Fibroblast of lung (primary cell): ENCODE results near the gene ZNF366. TPM values are rescaled to one million over a fixed set of nuclear protein-coding genes. Genes with fewer than 3 reads are reported as not detected.
A peak's percentile ranks its signal among the peaks of the same experiment; 100 is the strongest.

ENCODE experiments used
- DNase-seq, 2 donors: peaks; one replicate each; pipeline versions ENCODE4 v3.0.0 to v3.0.0-alpha.2; 2010; ENCODE audit warnings: low read depth in 2 of 2
- H2AFZ ChIP-seq: 2 replicates; pipeline ENCODE4 v1.5.1; 2012; ENCODE audit warnings: low read length, control low read depth, inconsistent platforms
- H3K27ac ChIP-seq: 2 replicates; pipeline ENCODE4 v1.5.1; 2011; ENCODE audit warnings: low read length, control low read depth; ENCODE audit not compliant: insufficient read depth
- H3K27me3 ChIP-seq: 2 replicates; pipeline ENCODE4 v1.5.1; 2011; ENCODE audit warnings: mild to moderate bottlenecking, low read length; ENCODE audit not compliant: control insufficient read depth, insufficient read depth
- H3K36me3 ChIP-seq: 2 replicates; pipeline ENCODE4 v1.5.1; 2011; ENCODE audit warnings: low read length; ENCODE audit not compliant: control insufficient read depth, insufficient read depth
- H3K4me1 ChIP-seq: 2 replicates; pipeline ENCODE4 v1.5.1; 2011; ENCODE audit warnings: low read length; ENCODE audit not compliant: control insufficient read depth, insufficient read depth; ENCODE audit errors: extremely low read depth
- H3K4me2 ChIP-seq: 2 replicates; pipeline ENCODE4 v1.5.1; 2011; ENCODE audit warnings: low read length, control low read depth; ENCODE audit not compliant: insufficient read depth; ENCODE audit errors: extremely low read depth
- H3K4me3 ChIP-seq, 4 experiments: fragments of 200-600 bp in 1 of 4; sonication (generic) in 1 of 4; replicated peaks in 1 of 4; 2 replicates each; pipeline ENCODE4 v1.5.1; 2011 to 2016; ENCODE audit warnings: low read length in 4 of 4, low read depth in 3 of 4, mild to moderate bottlenecking in 3 of 4, control low read depth in 2 of 4, inconsistent platforms in 1 of 4, mixed read lengths in 1 of 4; ENCODE audit not compliant: insufficient read depth in 1 of 4; ENCODE audit errors: control extremely low read depth in 1 of 4
- H3K79me2 ChIP-seq: 2 replicates; pipeline ENCODE4 v1.5.1; 2012; ENCODE audit warnings: mild to moderate bottlenecking, low read length, inconsistent platforms; ENCODE audit not compliant: control insufficient read depth, insufficient read depth
- H3K9ac ChIP-seq: 2 replicates; pipeline ENCODE4 v1.5.1; 2011; ENCODE audit warnings: mild to moderate bottlenecking, low read length, control low read depth; ENCODE audit not compliant: insufficient read depth
- H3K9me3 ChIP-seq: 2 replicates; pipeline ENCODE4 v1.5.1; 2012; ENCODE audit warnings: low read depth, low read length; ENCODE audit not compliant: control insufficient read depth, insufficient read depth
- H4K20me1 ChIP-seq: 2 replicates; pipeline ENCODE4 v1.5.1; 2011; ENCODE audit warnings: low read length; ENCODE audit not compliant: control insufficient read depth, insufficient read depth; ENCODE audit errors: extremely low read depth
- EZH2 ChIP-seq: IDR thresholded peaks from 2 replicates; pipeline ENCODE4 v1.5.1; 2012; ENCODE audit warnings: low read length, control low read depth, mild to moderate bottlenecking; ENCODE audit errors: missing control alignments
- polyA plus RNA-seq, 2 donors: library from polyadenylated mRNA; depleted of rRNA in 1 of 2; stranded (reverse) in 1 of 2; unstranded in 1 of 2; fragments of >200 nt; gene quantifications; 2 replicates each; pipeline ENCODE4 v1.2.1, GENCODE V29; 2011 to 2012; ENCODE audit warnings: missing spikeins in 1 of 2
- total RNA-seq: library from RNA; depleted of rRNA; stranded (reverse); fragments of >200 nt; gene quantifications from 2 replicates; pipeline ENCODE4 v1.2.1, GENCODE V29; 2014
- TF ChIP-seq, protein P1 (sequence below), 2 donors: IDR thresholded peaks in 1 of 2; conservative IDR thresholded peaks in 1 of 2; 1 replicate in 1 of 2; 2 replicates in 1 of 2; pipeline ENCODE4 v1.5.1; 2011 to 2012; ENCODE audit warnings: low read length in 2 of 2, control low read depth in 1 of 2, inconsistent platforms in 1 of 2, low read depth in 1 of 2, mild to moderate bottlenecking in 1 of 2

Gene ZNF366
- total and polyA plus RNA-seq, 2 donors (not counting 1 experiment from before 2014, with no cell fraction given), result not detected

DNA sequence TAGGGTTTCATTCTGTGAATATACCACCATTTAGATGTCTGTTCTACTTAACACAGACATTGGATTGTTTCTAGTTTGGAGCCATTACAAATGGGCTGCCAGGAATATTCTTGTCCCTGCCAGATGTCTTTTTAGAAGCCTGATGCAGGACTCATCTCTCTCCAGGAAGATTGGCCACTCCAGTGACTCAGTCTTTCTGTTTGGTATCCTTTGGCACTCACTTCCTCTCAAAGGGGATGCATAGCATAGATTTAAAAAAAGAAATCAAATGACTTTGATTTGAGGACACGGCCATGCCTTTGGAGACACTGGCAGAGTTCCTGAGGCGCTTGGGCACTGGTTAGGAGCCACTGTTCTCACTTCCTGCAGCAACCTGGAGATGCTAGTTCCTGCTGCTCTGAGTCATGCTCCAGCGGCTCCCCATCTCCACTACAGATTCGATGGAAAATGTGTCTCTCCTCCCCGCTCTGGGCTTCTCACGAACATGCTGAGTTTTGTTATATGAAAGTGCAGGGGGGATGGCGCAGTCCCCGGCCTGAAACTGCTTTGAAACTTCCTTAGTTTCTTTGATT is 3.5 kb upstream of the ZNF366 start:
- Histone ChIP-seq H3K4me3 (no peak overlapping the region), H3K27me3 (no peaks in the 10 kb centered on the region), H3K9ac (no peak overlapping the region), H3K79me2 (no peaks in the 10 kb centered on the region), H3K36me3 (no peaks in the 10 kb centered on the region), H2AFZ (peak overlapping the region; percentile 39), H3K4me2 (peak overlapping the region; percentile 28), H4K20me1 (no peaks in the 10 kb centered on the region), H3K9me3 (no peaks in the 10 kb centered on the region), H3K4me1 (peaks cover 3% of the 10 kb centered on the region), H3K27ac (peak overlapping the region; percentile 40)
- TF ChIP-seq EZH2, result no peak
- TF ChIP-seq, protein P1, sequence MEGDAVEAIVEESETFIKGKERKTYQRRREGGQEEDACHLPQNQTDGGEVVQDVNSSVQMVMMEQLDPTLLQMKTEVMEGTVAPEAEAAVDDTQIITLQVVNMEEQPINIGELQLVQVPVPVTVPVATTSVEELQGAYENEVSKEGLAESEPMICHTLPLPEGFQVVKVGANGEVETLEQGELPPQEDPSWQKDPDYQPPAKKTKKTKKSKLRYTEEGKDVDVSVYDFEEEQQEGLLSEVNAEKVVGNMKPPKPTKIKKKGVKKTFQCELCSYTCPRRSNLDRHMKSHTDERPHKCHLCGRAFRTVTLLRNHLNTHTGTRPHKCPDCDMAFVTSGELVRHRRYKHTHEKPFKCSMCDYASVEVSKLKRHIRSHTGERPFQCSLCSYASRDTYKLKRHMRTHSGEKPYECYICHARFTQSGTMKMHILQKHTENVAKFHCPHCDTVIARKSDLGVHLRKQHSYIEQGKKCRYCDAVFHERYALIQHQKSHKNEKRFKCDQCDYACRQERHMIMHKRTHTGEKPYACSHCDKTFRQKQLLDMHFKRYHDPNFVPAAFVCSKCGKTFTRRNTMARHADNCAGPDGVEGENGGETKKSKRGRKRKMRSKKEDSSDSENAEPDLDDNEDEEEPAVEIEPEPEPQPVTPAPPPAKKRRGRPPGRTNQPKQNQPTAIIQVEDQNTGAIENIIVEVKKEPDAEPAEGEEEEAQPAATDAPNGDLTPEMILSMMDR (conservative IDR thresholded peaks at IDR 0.05 in 1 of 2, IDR thresholded peaks at IDR 0.05 in 1 of 2; ENCODE audit: low read depth in 1 of 2, low read length in 2 of 2), result no peak
- DNase-seq, result peak; percentile 50 to 92

DNA sequence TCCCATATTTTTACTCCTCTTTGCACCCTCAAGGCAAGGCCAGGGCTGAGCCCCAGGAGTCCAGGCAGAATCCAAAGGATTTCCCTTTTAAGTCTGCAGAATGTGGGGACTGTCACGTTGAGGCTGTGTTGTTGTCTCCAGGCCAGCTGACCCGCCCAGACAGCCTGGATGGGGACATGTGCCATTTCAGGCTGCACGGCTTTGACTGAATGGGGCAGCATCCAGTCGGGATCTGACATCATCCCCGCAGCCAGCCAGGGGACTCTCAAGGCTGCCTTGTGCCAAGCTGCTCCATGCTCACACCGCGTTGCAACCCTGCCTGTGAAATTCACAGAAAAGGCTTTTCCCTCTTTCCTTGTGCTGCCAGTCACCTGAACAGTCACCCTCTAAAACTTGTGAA is 2.2 kb upstream of the ZNF366 start:
- Histone ChIP-seq H3K4me1 (peaks cover 3% of the 10 kb centered on the region), H3K9ac (no peak overlapping the region), H3K27me3 (no peaks in the 10 kb centered on the region), H3K36me3 (no peaks in the 10 kb centered on the region), H3K4me3 (no peak overlapping the region), H3K27ac (no peak overlapping the region), H4K20me1 (no peaks in the 10 kb centered on the region), H2AFZ (no peak overlapping the region), H3K4me2 (no peak overlapping the region), H3K9me3 (no peaks in the 10 kb centered on the region), H3K79me2 (no peaks in the 10 kb centered on the region)
- no peak for TF ChIP-seq EZH2
- TF ChIP-seq, protein P1 (conservative IDR thresholded peaks at IDR 0.05 in 1 of 2, IDR thresholded peaks at IDR 0.05 in 1 of 2; ENCODE audit: low read depth in 1 of 2, low read length in 2 of 2), result no peak
- no peak for DNase-seq

DNA sequence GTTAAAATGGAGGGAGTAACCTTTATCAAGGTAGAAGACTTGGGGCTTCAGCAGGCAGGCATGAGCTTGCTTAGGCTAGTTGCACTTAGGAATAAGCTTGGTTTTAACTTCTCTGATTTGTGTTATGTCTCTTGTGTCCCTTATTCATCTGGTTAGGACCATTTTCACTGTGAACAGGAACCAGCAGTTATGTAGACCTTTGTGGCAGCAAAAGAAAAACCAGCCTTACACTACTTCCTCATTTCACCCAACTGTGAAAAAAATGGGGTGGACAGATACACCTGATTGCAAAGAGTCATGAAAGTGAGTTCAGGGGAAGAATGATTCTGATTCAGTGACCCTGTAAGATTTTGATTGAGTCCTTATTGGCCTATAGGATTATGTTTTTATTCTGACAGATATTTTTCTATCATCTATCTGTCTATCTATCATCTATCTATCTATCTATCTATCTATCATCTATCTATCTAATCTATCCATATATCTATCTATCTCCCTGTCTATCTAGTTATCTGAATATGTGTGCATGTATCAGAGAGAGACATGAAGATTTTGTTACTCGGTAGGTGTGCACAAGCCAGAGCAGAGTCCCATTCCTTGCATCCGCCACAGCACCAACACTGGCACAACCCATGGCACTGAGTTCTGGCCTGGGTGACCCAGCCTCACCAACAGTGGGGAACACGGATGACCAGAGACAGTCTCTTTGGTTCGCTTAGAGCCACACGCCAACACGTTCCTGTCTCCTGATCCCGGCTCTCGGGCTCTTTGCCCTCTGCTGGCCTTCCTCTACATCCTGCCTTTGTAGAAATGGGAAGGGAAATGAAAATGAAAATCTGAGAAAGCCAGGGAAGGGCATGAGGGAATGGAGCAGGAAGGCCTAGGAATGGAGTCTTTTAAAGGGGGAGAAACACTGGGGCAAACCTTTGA is 1.3 kb upstream of the ZNF366 start:
- Histone ChIP-seq H3K4me2 (no peak overlapping the region), H3K4me1 (peaks cover 8% of the 10 kb centered on the region)
- DNase-seq, result no peak

More for the DNA sequence above, 1.3 kb upstream of the ZNF366 start:
- no peaks in the 10 kb centered on the region for H3K9me3 ChIP-seq
- no peak overlapping the region for H3K9ac ChIP-seq
- no peaks in the 10 kb centered on the region for H3K79me2 ChIP-seq
- no peak overlapping the region for H3K27ac ChIP-seq
- H4K20me1 ChIP-seq, result no peaks in the 10 kb centered on the region
- no peak overlapping the region for H2AFZ ChIP-seq
- no peak overlapping the region for H3K4me3 ChIP-seq
- H3K36me3 ChIP-seq, result no peaks in the 10 kb centered on the region
- H3K27me3 ChIP-seq, result no peaks in the 10 kb centered on the region
- TF ChIP-seq EZH2, result no peak
- TF ChIP-seq, protein P1 (conservative IDR thresholded peaks at IDR 0.05 in 1 of 2, IDR thresholded peaks at IDR 0.05 in 1 of 2; ENCODE audit: low read depth in 1 of 2, low read length in 2 of 2), result no peak
